Adrenal gland (tissue), 12 donors: ENCODE results near the gene KCNAB2. TPM values are rescaled to one million over a fixed set of nuclear protein-coding genes. Genes with fewer than 3 reads are reported as not detected.
A peak's percentile ranks its signal among the peaks of the same experiment; 100 is the strongest.

Experiments used
- DNase-seq, 7 donors: peaks; one replicate each; pipeline ENCODE4 v3.0.0-alpha.2; 2019 to 2020
- H3K27ac ChIP-seq, 5 donors: fragments of 200-600 bp; sonication (generic) in 4 of 5; 1 replicate in 3 of 5; 2 replicates in 2 of 5; pipeline versions ENCODE4 v1.5.1 to v1.8.0; 2016 to 2020; ENCODE audit warnings: mild to moderate bottlenecking in 1 of 5
- H3K27me3 ChIP-seq: fragments of 200-600 bp; 2 replicates; pipeline ENCODE4 v1.8.0; 2021
- H3K36me3 ChIP-seq, 2 donors: fragments of 200-600 bp; replicated peaks in 1 of 2; 1 replicate in 1 of 2; 2 replicates in 1 of 2; pipeline versions ENCODE4 v1.5.1 to v1.8.0; 2018 to 2022
- H3K4me1 ChIP-seq, 2 donors: fragments of 200-600 bp; replicated peaks in 1 of 2; 1 replicate in 1 of 2; 2 replicates in 1 of 2; pipeline versions ENCODE4 v1.5.1 to v1.8.0; 2018 to 2021
- H3K4me3 ChIP-seq, 4 donors: fragments of 200-600 bp; sonication (generic) in 3 of 4; one replicate each; pipeline ENCODE4 v1.5.1; 2016 to 2018
- H3K9me3 ChIP-seq, 3 donors: fragments of 200-600 bp; sonication (generic) in 1 of 3; replicated peaks in 1 of 3; 1 replicate in 2 of 3; 2 replicates in 1 of 3; pipeline versions ENCODE4 v1.5.1 to v1.8.0; 2016 to 2021
- POLR2A ChIP-seq, 2 donors: fragments of 450-650 bp; IDR thresholded peaks; one replicate each; pipeline ENCODE4 v1.6.1; 2017; ENCODE audit warnings: antibody characterized with exemption in 2 of 2, mild to moderate bottlenecking in 2 of 2, moderate library complexity in 1 of 2
- WGBS, 4 donors: extraction: QIAGEN DNeasy Blood & Tissue Kit in 2 of 4; methylation state at CpG; one replicate each; pipeline versions ENCODE4 v1.1.5 to v1.1.7; 2013 to 2017; 5-methylcytosine and 5-hydroxymethylcytosine counted together
- intact Hi-C, 2 donors: fragments of 100-400 bp; cut with DNase I; formaldehyde crosslinking; loops; one replicate each; pipeline versions ENCODE4 v1.14.1 to v1.15.0; 2022 to 2023
- polyA plus RNA-seq, 3 donors: library from polyadenylated mRNA; stranded (reverse); fragments of 200-250 nt in 2 of 3; fragments of 350-450 nt in 1 of 3; fragmentation: Illumina TruSeq in 1 of 3; extraction: RNeasy Lipid Tissue Mini Kit (QIAGEN cat#74804) in 1 of 3; gene quantifications; one replicate each; pipeline ENCODE4 v1.2.3, GENCODE V29; 2013 to 2014
- total RNA-seq, 9 donors: library from RNA; depleted of rRNA in 4 of 9; stranded (reverse); fragments of >200 nt in 4 of 9; fragments of 120-200 nt in 1 of 9; fragmentation: NEBNext Ultra II Directional in 1 of 9; extraction: Animal tissue kit (Norgen Biotek cat#: 25700) in 1 of 9; gene quantifications; one replicate each; pipeline versions ENCODE4 v1.1.0 to v1.2.4, GENCODE V29; 2013 to 2023
- TF ChIP-seq, protein P1 (sequence below), 6 experiments: fragments of 450-650 bp in 4 of 6; fragments of 200-600 bp in 2 of 6; sonication (generic) in 1 of 6; IDR thresholded peaks; 1 replicate in 5 of 6; 2 replicates in 1 of 6; pipeline versions ENCODE4 v1.5.1 to v1.8.0; 2016 to 2021; ENCODE audit warnings: antibody characterized with exemption in 6 of 6, mild to moderate bottlenecking in 2 of 6, moderate library complexity in 1 of 6
- donor health status: healthy with polysubstance abuse.
- donor health status: Bipolar disorder and iron deficiency.
- donor health status: DM: yes; HTN: yes; CAD: no.
- donor health status: DM: no; HTN: no; CAD: no.
- donor health status: DM: no; HTN: no; CAD: no.
- donor health status: DM: yes; HTN: yes; CAD: no.

Gene KCNAB2
- total and polyA plus RNA-seq, 12 donors = 2.2 to 48.0 (median 16.8) TPM

DNA sequence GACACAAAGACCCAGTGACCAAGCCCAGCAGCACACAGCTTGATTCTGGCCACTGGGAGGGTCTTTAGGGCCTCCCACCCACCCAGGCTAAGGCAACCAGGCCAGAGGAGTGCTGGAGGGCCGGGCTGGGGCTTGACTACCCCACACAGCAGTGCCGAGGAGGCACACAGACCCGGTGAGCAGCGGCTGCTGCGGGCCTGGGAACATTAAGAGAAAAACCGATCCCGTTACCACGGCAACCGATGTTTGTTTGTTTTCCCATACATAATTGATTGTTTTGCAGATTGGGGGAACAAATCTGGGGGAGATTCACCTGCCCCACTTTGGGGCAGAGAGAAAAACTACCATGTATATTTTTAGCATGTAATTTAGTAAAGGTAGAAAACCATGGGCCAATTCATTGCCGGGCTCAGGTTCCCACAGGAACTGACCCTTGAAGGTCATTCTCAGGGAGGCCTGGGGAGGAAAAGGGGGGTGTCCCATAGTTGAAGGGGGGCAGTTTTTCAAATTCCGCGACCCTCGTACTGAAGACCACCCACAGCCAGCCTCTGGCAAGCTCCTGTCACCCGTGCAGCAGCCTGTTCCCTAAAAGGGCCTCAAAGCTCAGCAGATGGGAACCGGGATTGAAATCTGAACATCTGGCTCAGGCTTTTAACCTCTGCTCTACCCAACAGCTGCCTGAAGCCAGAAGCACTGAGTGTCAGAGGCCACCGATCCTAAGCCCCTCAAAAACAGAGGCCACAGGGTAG is 99.1 kb downstream of the KCNAB2 start:
- peaks cover 15% of the 10 kb centered on the region for H3K27me3 ChIP-seq
- no peak for TF ChIP-seq POLR2A (IDR thresholded peaks at IDR 0.05)
- intact Hi-C loops = no loop called here
- no peaks in the 10 kb centered on the region for H3K9me3 ChIP-seq
- H3K36me3 ChIP-seq = no peaks in the 10 kb centered on the region
- no peaks in the 10 kb centered on the region for H3K4me1 ChIP-seq
- H3K27ac ChIP-seq = no peak overlapping the region
- WGBS, 4 donors = 50 to 58% (median 52%) methylated on average over 14 to 16 of the region's 16 CpGs
- DNase-seq = no peak
- H3K4me3 ChIP-seq = no peak overlapping the region

DNA sequence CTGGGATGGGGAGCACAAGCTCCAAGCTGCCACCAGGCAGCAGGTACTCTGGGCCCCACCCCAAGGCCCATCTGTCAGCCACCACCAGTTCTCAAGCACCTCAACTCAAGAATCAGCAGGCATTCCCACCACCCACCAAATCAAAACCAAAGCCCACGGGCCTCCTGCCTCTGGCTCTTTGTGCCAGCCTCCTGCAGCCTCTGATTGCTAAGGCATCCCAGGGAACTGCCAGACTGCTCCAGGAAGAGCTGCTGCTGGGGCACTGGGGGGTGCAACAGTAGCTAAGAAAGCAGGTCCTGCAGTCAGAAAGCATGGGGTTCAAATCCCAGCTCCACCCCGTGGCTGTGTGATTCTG is 99.7 kb downstream of the KCNAB2 start:
- TF ChIP-seq POLR2A (IDR thresholded peaks at IDR 0.05) = no peak
- TF ChIP-seq, protein P1, sequence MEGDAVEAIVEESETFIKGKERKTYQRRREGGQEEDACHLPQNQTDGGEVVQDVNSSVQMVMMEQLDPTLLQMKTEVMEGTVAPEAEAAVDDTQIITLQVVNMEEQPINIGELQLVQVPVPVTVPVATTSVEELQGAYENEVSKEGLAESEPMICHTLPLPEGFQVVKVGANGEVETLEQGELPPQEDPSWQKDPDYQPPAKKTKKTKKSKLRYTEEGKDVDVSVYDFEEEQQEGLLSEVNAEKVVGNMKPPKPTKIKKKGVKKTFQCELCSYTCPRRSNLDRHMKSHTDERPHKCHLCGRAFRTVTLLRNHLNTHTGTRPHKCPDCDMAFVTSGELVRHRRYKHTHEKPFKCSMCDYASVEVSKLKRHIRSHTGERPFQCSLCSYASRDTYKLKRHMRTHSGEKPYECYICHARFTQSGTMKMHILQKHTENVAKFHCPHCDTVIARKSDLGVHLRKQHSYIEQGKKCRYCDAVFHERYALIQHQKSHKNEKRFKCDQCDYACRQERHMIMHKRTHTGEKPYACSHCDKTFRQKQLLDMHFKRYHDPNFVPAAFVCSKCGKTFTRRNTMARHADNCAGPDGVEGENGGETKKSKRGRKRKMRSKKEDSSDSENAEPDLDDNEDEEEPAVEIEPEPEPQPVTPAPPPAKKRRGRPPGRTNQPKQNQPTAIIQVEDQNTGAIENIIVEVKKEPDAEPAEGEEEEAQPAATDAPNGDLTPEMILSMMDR (IDR thresholded peaks at IDR 0.05) = no peak
- no peak for DNase-seq
- H3K9me3 ChIP-seq = no peaks in the 10 kb centered on the region
- H3K36me3 ChIP-seq = no peaks in the 10 kb centered on the region
- WGBS, 4 donors = 35 to 100% (median 68%) methylated on average over 1 to 2 of the region's 2 CpGs
- H3K4me1 ChIP-seq = no peaks in the 10 kb centered on the region
- H3K27me3 ChIP-seq = peaks cover 15% of the 10 kb centered on the region
- no peak overlapping the region for H3K27ac ChIP-seq
- H3K4me3 ChIP-seq = no peak overlapping the region
- intact Hi-C loops = no loop called here

DNA sequence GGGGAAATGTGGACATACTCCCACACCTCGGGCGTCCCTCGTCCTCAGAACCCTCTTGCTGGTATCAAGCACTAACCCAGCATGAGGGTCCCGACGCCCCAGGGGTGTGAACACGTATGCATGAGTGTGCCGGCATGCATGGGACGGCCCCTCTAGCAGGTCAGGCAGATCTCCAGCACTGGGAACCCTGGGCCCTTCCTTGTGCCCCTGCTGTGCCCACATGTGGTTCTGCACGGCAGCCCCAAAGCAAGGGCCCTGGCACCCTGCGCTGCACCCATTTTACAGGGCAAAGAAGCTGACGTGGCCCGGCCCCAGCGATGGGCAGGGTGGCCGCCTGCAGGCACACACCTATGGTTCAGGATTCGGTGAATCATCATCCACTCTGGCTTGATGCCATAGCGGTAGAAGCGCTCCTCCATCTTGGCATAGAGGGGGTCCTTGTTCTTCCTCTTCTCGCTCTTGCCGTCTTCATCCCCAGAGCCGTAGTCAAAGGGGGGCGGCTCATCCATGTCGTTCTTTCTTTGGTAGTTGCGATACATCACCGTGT is 100.2 kb downstream of the KCNAB2 start:
- Histone ChIP-seq H3K9me3 (no peaks in the 10 kb centered on the region), H3K27ac (no peak overlapping the region), H3K4me3 (no peak overlapping the region), H3K36me3 (no peaks in the 10 kb centered on the region), H3K27me3 (peaks cover 15% of the 10 kb centered on the region), H3K4me1 (no peaks in the 10 kb centered on the region)
- no peak for DNase-seq
- 81 to 89% (median 86%) methylated on average over 12 to 24 of the region's 24 CpGs for WGBS, 4 donors
- intact Hi-C loops = no loop called here
- TF ChIP-seq, protein P1 (IDR thresholded peaks at IDR 0.05) = no peak
- no peak for TF ChIP-seq POLR2A (IDR thresholded peaks at IDR 0.05)

DNA sequence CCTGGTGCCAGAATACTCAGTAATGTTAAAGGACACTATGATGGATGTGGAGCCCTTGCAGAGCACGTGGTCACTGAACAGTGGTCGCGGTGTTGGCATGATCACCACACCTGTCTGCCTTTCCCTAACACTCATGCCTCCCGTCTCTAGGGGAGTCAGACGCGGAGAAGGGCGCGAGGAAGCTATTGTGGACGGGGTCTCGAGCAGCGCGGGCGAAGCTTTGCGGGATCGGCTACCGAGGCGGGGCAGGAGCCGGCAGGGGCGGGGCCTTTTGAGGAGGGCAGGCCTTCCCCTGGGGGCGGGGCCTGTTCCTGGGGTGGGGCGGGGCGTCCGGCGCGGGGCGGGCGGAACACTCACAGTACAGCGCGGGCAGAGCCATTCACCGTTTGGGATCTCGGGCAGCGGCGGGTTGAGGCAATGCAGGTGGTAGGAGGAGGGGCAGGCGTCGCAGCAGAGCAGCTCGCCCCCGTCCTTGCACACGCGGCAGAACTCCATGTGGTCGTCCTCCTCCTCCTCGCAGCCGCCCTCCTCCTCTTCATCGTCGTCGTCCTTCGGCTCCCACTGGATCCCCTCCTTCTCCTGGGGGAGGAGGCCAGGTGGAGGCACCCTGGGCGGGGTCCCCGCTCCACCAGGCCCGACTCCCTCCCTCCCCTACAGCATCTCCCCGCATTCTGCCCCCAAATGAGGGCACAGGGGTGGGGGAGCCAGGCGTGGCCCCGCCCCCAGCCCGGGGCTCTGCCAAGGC is 103.0 kb downstream of the KCNAB2 start:
- H3K27me3 ChIP-seq = peaks cover 15% of the 10 kb centered on the region
- H3K4me3 ChIP-seq = peak overlapping the region in 1 of 4 donors; percentile 6
- no peaks in the 10 kb centered on the region for H3K36me3 ChIP-seq
- WGBS, 4 donors = 3 to 10% (median 6%) methylated on average over 12 to 53 of the region's 53 CpGs
- no peaks in the 10 kb centered on the region for H3K9me3 ChIP-seq
- intact Hi-C loops = no loop called here
- peak; percentile 29 to 64 (median 57) for DNase-seq
- TF ChIP-seq POLR2A (IDR thresholded peaks at IDR 0.05) = no peak
- TF ChIP-seq, protein P1 (IDR thresholded peaks at IDR 0.05) = no peak
- H3K27ac ChIP-seq = no peak overlapping the region
- H3K4me1 ChIP-seq = no peaks in the 10 kb centered on the region
